Measurements from ENCODE around the gene S100A7. TPM values are rescaled to one million over a fixed set of nuclear protein-coding genes. Genes with fewer than 3 reads are reported as not detected.

The S100A7 gene
- total RNA-seq, 4 donors from 2014 or later: 12.2 to 46.8 (median 31.3) TPM

DNA sequence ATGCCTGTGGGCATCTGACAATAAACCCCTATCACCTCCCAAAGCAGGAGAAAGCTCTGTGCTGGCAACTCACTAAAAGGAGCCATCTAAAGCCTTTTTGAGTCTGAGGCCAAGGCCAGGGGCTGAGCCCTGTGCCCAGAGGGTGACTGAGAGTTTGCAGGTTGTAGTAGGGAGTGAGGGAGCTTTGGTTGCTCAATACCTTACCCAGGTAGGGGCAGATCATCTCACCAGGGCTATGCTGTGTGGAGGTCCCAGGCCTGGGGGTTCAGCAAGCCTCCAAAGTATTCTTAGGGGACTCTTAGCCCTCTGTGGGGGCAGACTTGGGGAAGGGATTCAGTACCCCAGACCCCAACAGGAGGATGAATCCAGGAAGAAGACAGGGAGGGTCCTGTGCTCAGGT is 21.2 kb downstream of the S100A7 start:
- TF ChIP-seq POLR2A (IDR thresholded peaks at IDR 0.05): no peak
- TF ChIP-seq, protein P1, sequence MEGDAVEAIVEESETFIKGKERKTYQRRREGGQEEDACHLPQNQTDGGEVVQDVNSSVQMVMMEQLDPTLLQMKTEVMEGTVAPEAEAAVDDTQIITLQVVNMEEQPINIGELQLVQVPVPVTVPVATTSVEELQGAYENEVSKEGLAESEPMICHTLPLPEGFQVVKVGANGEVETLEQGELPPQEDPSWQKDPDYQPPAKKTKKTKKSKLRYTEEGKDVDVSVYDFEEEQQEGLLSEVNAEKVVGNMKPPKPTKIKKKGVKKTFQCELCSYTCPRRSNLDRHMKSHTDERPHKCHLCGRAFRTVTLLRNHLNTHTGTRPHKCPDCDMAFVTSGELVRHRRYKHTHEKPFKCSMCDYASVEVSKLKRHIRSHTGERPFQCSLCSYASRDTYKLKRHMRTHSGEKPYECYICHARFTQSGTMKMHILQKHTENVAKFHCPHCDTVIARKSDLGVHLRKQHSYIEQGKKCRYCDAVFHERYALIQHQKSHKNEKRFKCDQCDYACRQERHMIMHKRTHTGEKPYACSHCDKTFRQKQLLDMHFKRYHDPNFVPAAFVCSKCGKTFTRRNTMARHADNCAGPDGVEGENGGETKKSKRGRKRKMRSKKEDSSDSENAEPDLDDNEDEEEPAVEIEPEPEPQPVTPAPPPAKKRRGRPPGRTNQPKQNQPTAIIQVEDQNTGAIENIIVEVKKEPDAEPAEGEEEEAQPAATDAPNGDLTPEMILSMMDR (IDR thresholded peaks at IDR 0.05): no peak
- no peak overlapping the region for H3K4me3 ChIP-seq (ENCODE audit: low read depth, poor library complexity, severe bottlenecking)
- intact Hi-C loops (cut with DNase I; ENCODE audit: low total_unique reads): no loop called here
- no peak for DNase-seq (ENCODE audit: low spot score in 2 of 2)

DNA sequence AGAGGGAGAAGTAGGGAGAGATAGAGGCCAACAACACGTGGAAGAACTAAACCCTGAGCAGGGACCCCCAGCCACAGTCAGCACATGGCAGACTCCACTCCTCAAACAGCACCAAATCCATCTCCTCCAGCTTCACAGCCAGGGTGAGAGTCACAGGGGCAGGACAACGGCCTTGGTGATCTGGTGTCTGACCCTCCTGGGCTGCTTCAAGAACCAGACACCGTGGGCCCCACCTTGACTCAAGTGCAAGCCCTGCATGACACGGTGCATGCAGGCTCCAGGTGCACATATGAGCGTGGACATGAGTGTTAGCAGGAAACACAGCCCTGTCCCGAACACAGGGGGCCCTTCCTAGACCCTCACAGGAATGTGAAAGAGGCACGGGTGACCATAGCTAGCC is 21.9 kb downstream of the S100A7 start:
- intact Hi-C loops (cut with DNase I; ENCODE audit: low total_unique reads): no loop called here
- TF ChIP-seq, protein P1 (IDR thresholded peaks at IDR 0.05): no peak
- TF ChIP-seq POLR2A (IDR thresholded peaks at IDR 0.05): no peak
- no peak overlapping the region for H3K4me3 ChIP-seq (ENCODE audit: low read depth, poor library complexity, severe bottlenecking)
- no peak for DNase-seq (ENCODE audit: low spot score in 2 of 2)
- 68 to 80% methylated on average over 7 of the region's 7 CpGs for WGBS, 2 donors

DNA sequence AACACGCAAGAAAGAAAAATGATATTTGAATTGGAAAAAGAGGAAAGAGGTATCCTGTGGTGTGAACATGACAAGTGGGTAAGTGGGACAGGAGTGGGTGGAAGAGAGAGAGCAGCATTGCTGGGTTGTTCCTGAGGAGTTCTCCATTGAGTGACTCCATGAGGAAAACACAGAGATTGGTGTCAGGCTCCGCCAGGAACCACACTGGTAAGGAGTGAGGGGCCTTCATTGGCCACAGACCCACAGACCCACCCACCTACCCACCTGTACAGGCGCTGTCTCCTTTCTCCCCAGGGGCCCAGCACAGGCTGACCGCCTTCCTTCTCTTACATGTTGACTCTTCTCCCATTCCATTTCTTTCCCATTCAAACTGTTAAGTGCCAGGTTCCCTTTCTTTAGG is 23.2 kb downstream of the S100A7 start:
- DNase-seq (ENCODE audit: low spot score in 2 of 2): peak in 1 of 2 donors; percentile 32
- no peak for TF ChIP-seq POLR2A (IDR thresholded peaks at IDR 0.05)
- TF ChIP-seq, protein P1 (IDR thresholded peaks at IDR 0.05): no peak
- intact Hi-C loops (cut with DNase I; ENCODE audit: low total_unique reads): no loop called here
- H3K4me3 ChIP-seq (ENCODE audit: low read depth, poor library complexity, severe bottlenecking): no peak overlapping the region
- WGBS, 2 donors: 80 to 89% methylated on average over 4 of the region's 4 CpGs

DNA sequence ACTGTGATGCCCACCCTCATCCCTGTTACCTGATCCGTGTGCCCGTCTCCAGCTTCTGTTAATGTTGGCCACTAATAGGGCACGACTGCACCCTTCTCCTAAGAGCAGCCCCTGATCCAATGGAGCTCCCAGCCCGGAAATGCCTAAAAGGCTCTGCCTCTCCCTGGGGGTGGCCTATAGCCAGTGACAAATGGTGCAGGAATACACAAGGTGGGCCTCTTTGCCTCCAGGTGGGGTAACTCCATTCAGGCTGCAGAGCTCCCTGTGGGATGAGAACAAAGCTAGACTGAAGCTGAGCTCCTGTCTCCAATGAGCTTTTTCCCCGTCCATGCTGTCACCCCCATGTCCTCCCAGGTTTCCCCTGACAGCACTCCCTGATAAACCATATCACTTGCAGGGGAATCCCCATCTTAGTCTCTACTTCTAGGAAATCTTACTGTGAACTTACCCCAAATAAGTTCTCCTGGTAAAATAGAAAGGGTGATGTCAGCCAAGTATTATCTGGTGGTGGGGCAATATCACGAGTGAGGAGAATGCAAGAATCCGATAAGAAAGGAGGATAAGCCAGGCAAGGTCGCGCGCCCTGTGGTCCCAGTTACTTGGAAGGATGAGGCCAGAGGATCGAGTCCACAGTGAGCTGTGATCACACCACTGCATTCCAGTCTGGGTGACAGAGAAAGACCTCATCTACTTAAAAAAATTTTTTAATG is 25.6 kb downstream of the S100A7 start:
- TF ChIP-seq, protein P1 (IDR thresholded peaks at IDR 0.05): no peak
- no peak for TF ChIP-seq POLR2A (IDR thresholded peaks at IDR 0.05)
- peak in 1 of 2 donors; percentile 45 for DNase-seq (ENCODE audit: low spot score in 2 of 2)
- no peak overlapping the region for H3K4me3 ChIP-seq (ENCODE audit: low read depth, poor library complexity, severe bottlenecking)
- 82 to 83% methylated on average over 9 to 11 of the region's 11 CpGs for WGBS, 2 donors
- intact Hi-C loops (cut with DNase I; ENCODE audit: low total_unique reads): no loop called here

DNA sequence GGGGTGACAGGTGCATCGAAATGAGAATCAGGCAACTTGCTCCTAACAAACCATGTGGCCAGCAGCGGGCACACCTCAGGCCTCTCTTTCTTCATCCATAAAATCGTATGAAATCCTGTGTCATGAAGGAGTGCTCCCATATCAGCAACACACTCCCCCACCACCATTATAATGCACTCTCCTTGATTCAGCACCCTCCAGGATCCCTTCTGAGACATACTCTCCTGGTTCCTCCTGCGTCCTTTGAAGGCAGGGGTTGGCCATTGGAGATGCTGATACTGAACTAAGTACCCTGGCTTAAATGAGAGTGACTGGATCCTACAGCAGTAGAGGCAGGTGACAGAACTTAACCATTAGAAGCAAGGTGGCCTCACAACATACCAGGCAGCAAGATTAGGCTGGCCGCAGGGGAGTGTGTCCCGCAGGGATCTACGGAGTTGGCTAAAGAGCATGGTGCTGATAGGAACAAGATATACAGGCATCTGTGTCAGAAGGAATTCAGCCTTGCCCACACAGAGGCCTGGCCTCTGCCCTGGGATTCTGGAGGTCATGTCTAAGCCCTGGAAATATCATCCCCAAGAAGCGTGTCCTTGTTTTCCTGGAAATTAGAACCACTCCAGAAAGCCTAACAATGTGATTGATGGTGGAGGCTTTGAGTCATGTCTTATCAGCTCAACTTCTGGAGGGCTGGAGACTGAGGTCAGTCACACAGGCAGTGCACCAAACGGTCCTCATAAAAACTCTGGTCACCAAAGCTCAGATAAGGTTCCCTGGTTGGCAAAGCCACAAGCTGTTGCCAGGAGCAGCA is 27.4 kb downstream of the S100A7 start:
- no peak overlapping the region for H3K4me3 ChIP-seq (ENCODE audit: low read depth, poor library complexity, severe bottlenecking)

More for the DNA sequence above, 27.4 kb downstream of the S100A7 start:
- 79 to 84% methylated on average over 9 of the region's 9 CpGs for WGBS, 2 donors
- no peak for TF ChIP-seq POLR2A (IDR thresholded peaks at IDR 0.05)
- TF ChIP-seq, protein P1 (IDR thresholded peaks at IDR 0.05): no peak
- DNase-seq (ENCODE audit: low spot score in 2 of 2): peak in 1 of 2 donors; percentile 59
- intact Hi-C loops (cut with DNase I; ENCODE audit: low total_unique reads): no loop called here
